ENCODE results near the gene GIT1. TPM values are rescaled to one million over a fixed set of nuclear protein-coding genes. Genes with fewer than 3 reads are reported as not detected.
A peak's percentile ranks its signal among the peaks of the same experiment; 100 is the strongest.

The GIT1 gene
- total and polyA plus RNA-seq, 2 of the 13 experiments (the other 11 are each of a cell fraction or from before 2014, with no cell fraction given), result 14.2 to 30.8 TPM

GRCh38 chr17:29591146-29591736 lies 1.8 kb upstream of the GIT1 start (continued):
- peak; percentile 75 for TF ChIP-seq ZNF777 (CRISPR knock-in tag; IDR thresholded peaks at IDR 0.05)
- no peak; the same call in 1 of the 2 replicates for TF ChIP-seq ZNF740 (CRISPR knock-in tag; IDR thresholded peaks at IDR 0.05)
- TF ChIP-seq ZNF383 (CRISPR knock-in tag; IDR thresholded peaks at IDR 0.05; ENCODE audit: borderline replicate concordance), result no peak
- no peak for TF ChIP-seq ZNF136 (CRISPR knock-in tag; IDR thresholded peaks at IDR 0.05; ENCODE audit: low read depth)
- TF ChIP-seq BORCS8-MEF2B (CRISPR knock-in tag; IDR thresholded peaks at IDR 0.05), result peak; percentile 24; the same call in 1 of the 2 replicates
- TF ChIP-seq CSRNP1 (CRISPR knock-in tag; IDR thresholded peaks at IDR 0.05), result peak; percentile 42; the same call in 1 of the 2 replicates
- TF ChIP-seq ZNF616 (CRISPR knock-in tag; IDR thresholded peaks at IDR 0.05; ENCODE audit: low read depth), result no peak
- no peak for TF ChIP-seq NFYC (CRISPR knock-in tag; IDR thresholded peaks at IDR 0.05)
- TF ChIP-seq ZNF766 (CRISPR knock-in tag; IDR thresholded peaks at IDR 0.05; ENCODE audit: borderline replicate concordance), result no peak
- 0 out of 2 replicates have a peak, but pooled peaks have one; percentile 17 for TF ChIP-seq NR2C2 (CRISPR knock-in tag; IDR thresholded peaks at IDR 0.05; ENCODE audit: borderline replicate concordance)
- TF ChIP-seq HIVEP1 (CRISPR knock-in tag; IDR thresholded peaks at IDR 0.05), result no peak
- TF ChIP-seq RFXANK (CRISPR knock-in tag; IDR thresholded peaks at IDR 0.05), result no peak
- 0 out of 2 replicates have a peak, but pooled peaks have one; percentile 11 for TF ChIP-seq BRD4 (CRISPR knock-in tag; IDR thresholded peaks at IDR 0.05)
- no peak for TF ChIP-seq ZNF282 (IDR thresholded peaks at IDR 0.05; ENCODE audit: partially characterized antibody)
- no peak for TF ChIP-seq BATF2 (CRISPR knock-in tag; IDR thresholded peaks at IDR 0.05)
- no peak for TF ChIP-seq ZNF629 (CRISPR knock-in tag; conservative IDR thresholded peaks at IDR 0.05)
- TF ChIP-seq ATF1 (CRISPR knock-in tag; IDR thresholded peaks at IDR 0.05), result no peak
- TF ChIP-seq ZSCAN5A (CRISPR knock-in tag; IDR thresholded peaks at IDR 0.05; ENCODE audit: borderline replicate concordance), result 0 out of 2 replicates have a peak, but pooled peaks have one; percentile 17
- TF ChIP-seq ZNF674 (CRISPR knock-in tag; IDR thresholded peaks at IDR 0.05; ENCODE audit: low read depth), result 0 out of 2 replicates have a peak, but pooled peaks have one; percentile 79
- peak; percentile 34 for TF ChIP-seq ZFY (CRISPR knock-in tag; IDR thresholded peaks at IDR 0.05)
- TF ChIP-seq ZGPAT (CRISPR knock-in tag; IDR thresholded peaks at IDR 0.05), result peak; percentile 26
- TF ChIP-seq FOXJ3 (CRISPR knock-in tag; IDR thresholded peaks at IDR 0.05; ENCODE audit: borderline replicate concordance), result 0 out of 2 replicates have a peak, but pooled peaks have one; percentile 31
- no peak for TF ChIP-seq NRL (CRISPR knock-in tag; IDR thresholded peaks at IDR 0.05; ENCODE audit: borderline replicate concordance)
- 0 out of 2 replicates have a peak, but pooled peaks have one; percentile 60 for TF ChIP-seq ZNF253 (CRISPR knock-in tag; IDR thresholded peaks at IDR 0.05; ENCODE audit: borderline replicate concordance)
- TF ChIP-seq CBX2 (IDR thresholded peaks at IDR 0.05; ENCODE audit: low read depth, low read length), result no peak
- no peak for TF ChIP-seq CBX2 (CRISPR knock-in tag; IDR thresholded peaks at IDR 0.05; ENCODE audit: low read depth)
- no peak for TF ChIP-seq KLF9 (CRISPR knock-in tag; IDR thresholded peaks at IDR 0.05; ENCODE audit: low read depth)
